ENCODE results near the gene CLEC4C. TPM values are rescaled to one million over a fixed set of nuclear protein-coding genes. Genes with fewer than 3 reads are reported as not detected.
"Not testable (repeated sequence)": the region's sequence is repeated elsewhere in the genome, so short reads cannot be mapped to it uniquely, and the experiment has no call there.

The CLEC4C gene
- total RNA-seq, 2 donors from 2014 or later = not detected

DNA sequence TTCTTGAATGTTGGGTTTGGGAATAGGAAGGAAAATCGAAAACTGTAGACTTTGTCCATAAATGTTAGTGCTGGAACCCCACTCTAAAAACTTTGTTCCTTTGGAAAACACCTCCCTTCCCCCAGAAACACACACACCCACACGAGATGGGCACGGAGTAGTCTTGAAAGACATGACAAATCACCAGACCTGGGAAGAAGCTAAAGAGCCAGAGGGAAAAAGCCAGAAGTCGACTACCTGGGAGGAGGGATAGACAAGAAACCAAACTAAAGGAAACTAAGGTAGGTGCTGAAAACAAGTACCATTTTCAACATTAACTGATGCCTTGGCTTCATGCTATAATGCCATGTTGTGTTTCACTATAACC, 41.1 kb upstream of the CLEC4C start:
- Mint-ChIP-seq H3K27me3 (ENCODE audit: insufficient read depth) (no peaks in the 10 kb centered on the region), H3K9me3 (no peaks in the 10 kb centered on the region), H3K4me3 (peak overlapping the region; percentile 72), H3K4me1 (peaks cover 64% of the 10 kb centered on the region), H3K27ac (peak overlapping the region; percentile 74), H3K36me3 (ENCODE audit: low read depth) (peaks cover 11% of the 10 kb centered on the region)
- Histone ChIP-seq H3K27me3 (ENCODE audit: control insufficient read depth, insufficient read depth, low read length, poor library complexity, severe bottlenecking) (no peaks in the 10 kb centered on the region), H3K27ac (ENCODE audit: low read depth, low read length) (no peak overlapping the region), H3K4me3 (ENCODE audit: low read length) (peak overlapping the region; percentile 61), H3K36me3 (ENCODE audit: control insufficient read depth, insufficient read depth, low read length) (no peaks in the 10 kb centered on the region), H3K4me1 (ENCODE audit: control insufficient read depth, insufficient read depth, low read length) (no peaks in the 10 kb centered on the region), H3K9ac (ENCODE audit: extremely low read depth, low read length, poor library complexity, severe bottlenecking) (peak overlapping the region; percentile 7), H3K9me3 (ENCODE audit: control insufficient read depth, low read length) (no peaks in the 10 kb centered on the region)
- TF ChIP-seq, protein P1, sequence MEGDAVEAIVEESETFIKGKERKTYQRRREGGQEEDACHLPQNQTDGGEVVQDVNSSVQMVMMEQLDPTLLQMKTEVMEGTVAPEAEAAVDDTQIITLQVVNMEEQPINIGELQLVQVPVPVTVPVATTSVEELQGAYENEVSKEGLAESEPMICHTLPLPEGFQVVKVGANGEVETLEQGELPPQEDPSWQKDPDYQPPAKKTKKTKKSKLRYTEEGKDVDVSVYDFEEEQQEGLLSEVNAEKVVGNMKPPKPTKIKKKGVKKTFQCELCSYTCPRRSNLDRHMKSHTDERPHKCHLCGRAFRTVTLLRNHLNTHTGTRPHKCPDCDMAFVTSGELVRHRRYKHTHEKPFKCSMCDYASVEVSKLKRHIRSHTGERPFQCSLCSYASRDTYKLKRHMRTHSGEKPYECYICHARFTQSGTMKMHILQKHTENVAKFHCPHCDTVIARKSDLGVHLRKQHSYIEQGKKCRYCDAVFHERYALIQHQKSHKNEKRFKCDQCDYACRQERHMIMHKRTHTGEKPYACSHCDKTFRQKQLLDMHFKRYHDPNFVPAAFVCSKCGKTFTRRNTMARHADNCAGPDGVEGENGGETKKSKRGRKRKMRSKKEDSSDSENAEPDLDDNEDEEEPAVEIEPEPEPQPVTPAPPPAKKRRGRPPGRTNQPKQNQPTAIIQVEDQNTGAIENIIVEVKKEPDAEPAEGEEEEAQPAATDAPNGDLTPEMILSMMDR (conservative IDR thresholded peaks at IDR 0.05) = no peak
- 9 to 11% methylated on average over 2 to 4 of the region's 4 CpGs for WGBS, 2 experiments (ENCODE audit: insufficient coverage in 1 of 2, insufficient read length in 1 of 2)
- DNase-seq = no peak

DNA sequence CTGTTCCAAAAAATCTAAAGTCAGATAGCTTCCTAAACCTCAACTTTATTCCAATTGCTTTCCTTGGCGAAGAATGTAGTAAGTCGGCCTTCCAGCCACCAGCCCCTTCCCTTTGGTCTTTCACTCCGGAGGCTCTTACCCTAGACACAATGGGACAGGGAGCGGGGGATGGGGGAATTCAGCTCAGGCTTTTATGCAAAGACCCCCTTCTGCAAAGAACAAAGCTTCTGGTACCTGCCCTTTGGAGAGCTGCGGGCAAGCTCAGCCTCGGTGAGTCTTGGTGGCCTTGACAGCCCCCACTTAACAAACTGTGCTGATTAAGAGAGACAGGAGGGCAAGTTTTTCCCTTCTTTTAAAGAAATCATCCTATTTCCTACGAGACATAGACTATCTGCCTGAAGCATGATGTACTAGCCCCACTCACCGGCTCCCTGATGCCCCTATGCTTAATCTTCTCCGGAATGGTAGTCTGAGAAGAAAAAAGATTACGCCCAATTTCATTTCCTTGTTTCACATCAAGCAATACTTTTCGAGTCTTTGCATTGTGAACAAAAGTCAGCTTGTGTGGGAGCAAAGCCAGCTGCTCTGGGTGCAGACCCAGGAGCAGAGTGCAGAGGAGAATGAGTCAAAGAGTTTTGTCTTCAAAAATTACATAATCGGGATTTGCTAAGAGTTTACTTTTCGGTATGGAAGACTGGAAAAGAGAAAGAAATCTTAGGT, 40.6 kb upstream of the CLEC4C start:
- Histone ChIP-seq H3K27me3 (ENCODE audit: control insufficient read depth, insufficient read depth, low read length, poor library complexity, severe bottlenecking) (no peaks in the 10 kb centered on the region), H3K27ac (ENCODE audit: low read depth, low read length) (no peak overlapping the region), H3K36me3 (ENCODE audit: control insufficient read depth, insufficient read depth, low read length) (no peaks in the 10 kb centered on the region), H3K9ac (ENCODE audit: extremely low read depth, low read length, poor library complexity, severe bottlenecking) (peak overlapping the region; percentile 7), H3K9me3 (ENCODE audit: control insufficient read depth, low read length) (no peaks in the 10 kb centered on the region), H3K4me1 (ENCODE audit: control insufficient read depth, insufficient read depth, low read length) (no peaks in the 10 kb centered on the region), H3K4me3 (ENCODE audit: low read length) (peak overlapping the region; percentile 61)
- peak; percentile 88 for DNase-seq
- peaks cover 6% of the 10 kb centered on the region for H3K36me3 Mint-ChIP-seq (ENCODE audit: low read depth)
- TF ChIP-seq, protein P1 (conservative IDR thresholded peaks at IDR 0.05) = no peak
- peaks cover 64% of the 10 kb centered on the region for H3K4me1 Mint-ChIP-seq
- H3K27ac Mint-ChIP-seq = peak overlapping the region; percentile 74
- no peaks in the 10 kb centered on the region for H3K9me3 Mint-ChIP-seq
- WGBS, 2 experiments (ENCODE audit: insufficient coverage in 1 of 2, insufficient read length in 1 of 2) = 23 to 28% methylated on average over 6 to 13 of the region's 13 CpGs
- H3K4me3 Mint-ChIP-seq = peak overlapping the region; percentile 72
- H3K27me3 Mint-ChIP-seq (ENCODE audit: insufficient read depth) = no peaks in the 10 kb centered on the region

GRCh38 chr12:7784701-7785100, 37.5 kb upstream of the CLEC4C start:
- H3K4me3 Mint-ChIP-seq = no peak overlapping the region
- no peak overlapping the region for H3K27ac ChIP-seq (ENCODE audit: low read depth, low read length)
- TF ChIP-seq, protein P1 (conservative IDR thresholded peaks at IDR 0.05) = no peak
- H3K9ac ChIP-seq (ENCODE audit: extremely low read depth, low read length, poor library complexity, severe bottlenecking) = no peak overlapping the region
- no peaks in the 10 kb centered on the region for H3K27me3 Mint-ChIP-seq (ENCODE audit: insufficient read depth)
- no peaks in the 10 kb centered on the region for H3K9me3 Mint-ChIP-seq
- H3K4me3 ChIP-seq (ENCODE audit: low read length) = no peak overlapping the region
- no peaks in the 10 kb centered on the region for H3K36me3 Mint-ChIP-seq (ENCODE audit: low read depth)
- no peak for DNase-seq
- no peaks in the 10 kb centered on the region for H3K36me3 ChIP-seq (ENCODE audit: control insufficient read depth, insufficient read depth, low read length)
- H3K9me3 ChIP-seq (ENCODE audit: control insufficient read depth, low read length) = no peaks in the 10 kb centered on the region
- H3K4me1 Mint-ChIP-seq = peaks cover 43% of the 10 kb centered on the region
- 72 to 80% methylated on average over 1 to 2 of the region's 2 CpGs for WGBS, 2 experiments (ENCODE audit: insufficient coverage in 1 of 2, insufficient read length in 1 of 2)
- no peak overlapping the region for H3K27ac Mint-ChIP-seq
- H3K4me1 ChIP-seq (ENCODE audit: control insufficient read depth, insufficient read depth, low read length) = no peaks in the 10 kb centered on the region
- H3K27me3 ChIP-seq (ENCODE audit: control insufficient read depth, insufficient read depth, low read length, poor library complexity, severe bottlenecking) = no peaks in the 10 kb centered on the region

DNA sequence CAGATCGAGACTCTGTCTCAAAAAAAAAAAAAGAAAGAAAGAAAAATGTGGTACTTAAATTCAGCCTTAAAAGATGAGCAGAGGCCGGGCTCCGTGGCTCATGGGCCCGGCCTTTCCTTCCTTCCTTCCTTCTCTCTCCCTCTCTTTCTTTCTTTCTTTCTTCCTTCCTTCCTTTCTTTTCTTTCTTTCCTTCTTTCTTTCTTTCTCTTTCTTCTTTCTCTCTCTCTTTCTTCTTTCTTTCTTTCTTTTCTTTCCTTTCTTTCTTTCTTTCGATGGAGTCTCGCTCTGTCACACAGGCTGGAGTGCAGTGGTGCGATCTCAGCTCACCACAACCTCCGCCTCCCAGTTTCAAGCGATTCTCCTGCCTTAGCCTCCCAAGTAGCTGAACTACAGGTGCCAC, 36.3 kb upstream of the CLEC4C start:
- H3K4me1 ChIP-seq (ENCODE audit: control insufficient read depth, insufficient read depth, low read length); H3K4me3 ChIP-seq (ENCODE audit: low read length); H3K4me3 Mint-ChIP-seq; H3K27me3 Mint-ChIP-seq (ENCODE audit: insufficient read depth); H3K9ac ChIP-seq (ENCODE audit: extremely low read depth, low read length, poor library complexity, severe bottlenecking); H3K36me3 Mint-ChIP-seq (ENCODE audit: low read depth); H3K9me3 ChIP-seq (ENCODE audit: control insufficient read depth, low read length); H3K36me3 ChIP-seq (ENCODE audit: control insufficient read depth, insufficient read depth, low read length); H3K9me3 Mint-ChIP-seq; H3K27me3 ChIP-seq (ENCODE audit: control insufficient read depth, insufficient read depth, low read length, poor library complexity, severe bottlenecking); DNase-seq; H3K27ac ChIP-seq (ENCODE audit: low read depth, low read length): not testable (repeated sequence)
- Mint-ChIP-seq H3K4me1 (peaks cover 33% of the 10 kb centered on the region), H3K27ac (peak overlapping the region; percentile 75)
- 82 to 88% methylated on average over 5 to 9 of the region's 9 CpGs for WGBS, 2 experiments (ENCODE audit: insufficient coverage in 1 of 2, insufficient read length in 1 of 2)

All from endodermal cell (in vitro differentiated cells).